NB4 (cell line): Measurements from ENCODE around the gene PHLDA3.

Experiments used
- DNase-seq: peaks from one replicate; pipeline ENCODE4 v3.0.0; 2010; ENCODE audit warnings: low read depth
- H3K4me3 ChIP-seq: one replicate; pipeline ENCODE4 v1.5.1; 2011; ENCODE audit warnings: mild to moderate bottlenecking, low read depth, low read length, moderate library complexity
- MYC ChIP-seq: IDR thresholded peaks from 2 replicates; pipeline ENCODE4 v1.6.1; 2011; ENCODE audit warnings: low read depth, low read length
- POLR2A ChIP-seq: IDR thresholded peaks from 2 replicates; pipeline ENCODE4 v1.6.1; 2011; ENCODE audit warnings: mild to moderate bottlenecking; ENCODE audit not compliant: insufficient read length; ENCODE audit errors: extremely low read depth
- TF ChIP-seq, protein P1 (sequence below): IDR thresholded peaks from one replicate; pipeline ENCODE4 v1.5.1; 2012; ENCODE audit warnings: low read depth, low read length
- TF ChIP-seq, protein P2 (sequence below): IDR thresholded peaks from 2 replicates; pipeline ENCODE4 v1.6.1; 2011; ENCODE audit warnings: low read depth, low read length

Gene PHLDA3

DNA sequence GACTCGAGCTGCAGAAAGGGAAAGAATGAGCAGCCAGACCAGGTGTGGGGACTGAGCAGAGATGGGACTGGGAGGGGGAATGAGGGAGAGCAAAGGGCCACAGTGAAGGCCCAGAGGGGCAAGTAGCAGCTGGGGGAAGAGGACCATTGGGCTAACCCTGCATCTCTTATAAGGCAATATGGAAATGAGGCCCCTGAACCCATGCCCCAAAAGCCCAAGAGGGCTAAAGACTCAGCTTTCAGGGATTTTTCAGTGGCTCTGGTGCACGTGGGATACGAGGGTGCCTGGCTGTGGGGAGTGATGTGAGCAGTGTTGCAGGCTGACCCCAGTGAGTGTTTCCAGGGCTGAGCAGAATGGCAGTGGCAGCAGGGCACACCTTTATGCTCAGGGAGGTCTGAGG lies 47.0 kb downstream of the PHLDA3 start:
- no peak for TF ChIP-seq POLR2A
- DNase-seq, result no peak
- no peak overlapping the region for H3K4me3 ChIP-seq

DNA sequence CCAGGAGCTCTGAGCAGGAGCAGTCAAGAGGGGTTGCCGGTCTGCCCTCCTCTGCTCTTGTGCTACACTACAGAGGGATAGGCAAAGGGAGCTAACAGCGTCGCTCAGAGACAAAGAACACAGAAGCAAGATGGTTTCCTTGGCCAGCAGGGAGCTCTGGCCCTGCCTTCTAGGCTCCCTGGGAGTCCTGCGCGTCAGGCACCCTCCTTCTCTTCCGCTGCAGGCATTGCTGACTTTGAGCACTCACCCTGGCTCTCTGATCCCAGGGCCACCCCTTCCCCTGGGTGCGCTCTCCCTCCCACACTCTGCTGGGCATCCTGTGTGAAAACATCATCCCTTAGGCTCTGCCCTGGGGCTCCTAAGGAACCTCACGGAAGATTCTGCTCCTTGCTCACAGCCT lies 47.9 kb downstream of the PHLDA3 start:
- H3K4me3 ChIP-seq, result no peak overlapping the region
- DNase-seq, result no peak
- TF ChIP-seq, protein P1, sequence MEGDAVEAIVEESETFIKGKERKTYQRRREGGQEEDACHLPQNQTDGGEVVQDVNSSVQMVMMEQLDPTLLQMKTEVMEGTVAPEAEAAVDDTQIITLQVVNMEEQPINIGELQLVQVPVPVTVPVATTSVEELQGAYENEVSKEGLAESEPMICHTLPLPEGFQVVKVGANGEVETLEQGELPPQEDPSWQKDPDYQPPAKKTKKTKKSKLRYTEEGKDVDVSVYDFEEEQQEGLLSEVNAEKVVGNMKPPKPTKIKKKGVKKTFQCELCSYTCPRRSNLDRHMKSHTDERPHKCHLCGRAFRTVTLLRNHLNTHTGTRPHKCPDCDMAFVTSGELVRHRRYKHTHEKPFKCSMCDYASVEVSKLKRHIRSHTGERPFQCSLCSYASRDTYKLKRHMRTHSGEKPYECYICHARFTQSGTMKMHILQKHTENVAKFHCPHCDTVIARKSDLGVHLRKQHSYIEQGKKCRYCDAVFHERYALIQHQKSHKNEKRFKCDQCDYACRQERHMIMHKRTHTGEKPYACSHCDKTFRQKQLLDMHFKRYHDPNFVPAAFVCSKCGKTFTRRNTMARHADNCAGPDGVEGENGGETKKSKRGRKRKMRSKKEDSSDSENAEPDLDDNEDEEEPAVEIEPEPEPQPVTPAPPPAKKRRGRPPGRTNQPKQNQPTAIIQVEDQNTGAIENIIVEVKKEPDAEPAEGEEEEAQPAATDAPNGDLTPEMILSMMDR, result no peak
- TF ChIP-seq MYC (no peak), POLR2A (no peak)
- TF ChIP-seq, protein P2, sequence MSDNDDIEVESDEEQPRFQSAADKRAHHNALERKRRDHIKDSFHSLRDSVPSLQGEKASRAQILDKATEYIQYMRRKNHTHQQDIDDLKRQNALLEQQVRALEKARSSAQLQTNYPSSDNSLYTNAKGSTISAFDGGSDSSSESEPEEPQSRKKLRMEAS, result no peak

DNA sequence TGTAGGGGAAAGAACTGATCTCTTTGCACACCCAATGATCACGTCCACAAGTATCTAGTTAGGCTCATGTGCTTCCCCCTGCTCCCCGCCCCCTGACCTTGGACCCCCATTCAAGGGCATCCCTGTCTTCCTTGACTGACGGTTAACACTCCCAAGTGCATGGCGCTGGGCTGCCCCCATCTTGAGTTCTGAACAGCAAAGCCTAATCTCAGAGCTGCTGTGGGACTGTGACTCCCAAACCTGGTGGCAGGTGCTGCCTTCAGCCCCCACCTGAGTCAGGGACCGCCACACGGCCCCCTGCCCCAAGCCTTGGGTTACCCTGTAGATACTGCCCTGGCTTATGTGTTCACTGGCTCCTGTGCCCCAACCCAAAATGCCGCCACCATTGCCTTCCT lies 48.4 kb downstream of the PHLDA3 start:
- no peak overlapping the region for H3K4me3 ChIP-seq
- DNase-seq, result no peak
- no peak for TF ChIP-seq POLR2A
- no peak for TF ChIP-seq MYC
- TF ChIP-seq, protein P2, result no peak
- TF ChIP-seq, protein P1, result no peak

DNA sequence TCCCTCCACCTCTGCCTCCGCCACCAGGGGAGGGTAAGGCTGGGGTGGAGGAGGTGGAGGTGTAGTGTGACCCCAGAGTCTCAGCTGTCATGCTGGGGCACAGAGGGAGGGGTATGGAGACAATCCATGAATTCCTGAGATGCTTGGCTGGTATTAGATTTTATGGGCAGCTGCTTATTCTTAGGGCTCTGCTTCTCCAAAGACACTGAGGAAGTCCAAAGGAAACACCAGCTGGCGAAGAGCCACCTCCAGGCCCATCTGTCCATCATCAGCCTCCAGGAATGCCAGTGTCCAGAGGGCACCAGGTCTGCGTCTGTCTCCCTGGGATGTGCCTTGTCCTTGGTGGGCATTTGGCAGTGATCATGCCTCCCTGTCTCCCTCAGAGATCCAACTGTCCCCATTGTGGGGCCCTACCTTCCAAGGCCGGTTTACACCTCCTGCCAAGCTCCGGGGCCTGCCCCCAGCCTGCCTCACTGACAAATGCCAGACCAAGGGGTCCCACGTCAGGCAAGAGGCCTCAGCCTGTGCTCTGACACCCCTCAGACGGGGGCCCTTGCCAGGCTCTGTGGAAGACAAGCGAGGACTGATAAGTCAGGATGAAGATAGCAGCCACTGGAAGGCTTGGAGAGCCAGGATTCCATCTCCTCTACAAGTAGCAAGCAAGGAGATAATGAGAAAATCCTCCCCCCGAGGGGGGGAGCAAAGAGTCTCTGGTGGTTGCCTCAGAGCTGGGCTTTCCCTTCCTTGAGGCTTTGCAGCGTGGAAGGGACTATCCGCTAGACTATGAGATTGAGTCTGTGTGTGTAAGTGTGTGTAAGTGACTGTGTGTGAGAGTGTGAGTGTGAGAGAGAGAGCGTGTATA lies 49.0 kb downstream of the PHLDA3 start:
- H3K4me3 ChIP-seq, result no peak overlapping the region
- no peak for DNase-seq
- TF ChIP-seq POLR2A (no peak), MYC (no peak)
- TF ChIP-seq, protein P2, result no peak
- TF ChIP-seq, protein P1, result no peak

DNA sequence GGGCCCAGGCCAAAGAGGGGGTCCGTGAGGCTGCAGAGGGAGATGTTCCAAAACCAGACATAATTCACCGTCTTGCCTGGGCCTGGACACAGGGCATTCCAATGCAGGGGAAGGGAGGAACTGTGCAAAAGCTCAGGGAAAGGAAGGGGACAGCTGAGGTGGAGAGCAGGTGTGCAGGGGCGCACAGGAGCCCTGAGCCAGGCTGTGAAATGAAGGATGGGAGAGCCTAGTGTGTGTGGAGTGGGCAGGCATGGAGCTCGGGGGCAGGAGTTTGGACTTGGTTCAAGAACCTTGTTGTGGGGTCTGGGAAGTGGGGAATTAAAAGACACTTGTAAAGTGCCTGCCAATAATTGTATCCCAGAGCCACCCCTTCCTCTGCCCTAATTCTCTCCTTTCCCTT lies 49.7 kb downstream of the PHLDA3 start:
- DNase-seq, result no peak
- TF ChIP-seq MYC (no peak), POLR2A (no peak)
- TF ChIP-seq, protein P1, result no peak
- TF ChIP-seq, protein P2, result no peak
- no peak overlapping the region for H3K4me3 ChIP-seq

DNA sequence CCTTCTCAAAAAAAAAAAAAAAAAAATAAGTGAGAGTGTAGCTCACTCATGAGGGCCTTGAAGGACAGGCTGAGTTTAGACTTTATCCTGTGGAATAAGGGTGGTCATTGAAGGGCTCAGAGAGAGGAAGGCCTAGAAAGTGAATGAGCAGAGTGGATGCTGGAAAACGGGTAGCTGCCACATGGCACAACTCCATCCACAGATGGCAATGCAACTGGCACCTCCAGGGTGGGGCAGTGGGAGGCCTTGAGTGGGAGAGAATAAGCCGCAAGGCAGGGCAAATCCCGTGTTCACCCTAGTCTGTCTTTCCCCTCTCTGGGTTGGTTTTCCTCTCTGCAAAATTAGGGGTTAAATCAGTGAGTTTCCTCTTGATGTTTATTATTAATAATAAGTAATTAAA lies 50.5 kb downstream of the PHLDA3 start:
- TF ChIP-seq, protein P2, result no peak
- no peak for TF ChIP-seq POLR2A
- TF ChIP-seq MYC, result no peak
- DNase-seq, result no peak
- no peak overlapping the region for H3K4me3 ChIP-seq
